ENCODE results near the gene MED14. TPM values are rescaled to one million over a fixed set of nuclear protein-coding genes. Genes with fewer than 3 reads are reported as not detected.

The MED14 gene
- total RNA-seq, 4 donors from 2014 or later = 21.6 to 37.6 (median 28.9) TPM

DNA sequence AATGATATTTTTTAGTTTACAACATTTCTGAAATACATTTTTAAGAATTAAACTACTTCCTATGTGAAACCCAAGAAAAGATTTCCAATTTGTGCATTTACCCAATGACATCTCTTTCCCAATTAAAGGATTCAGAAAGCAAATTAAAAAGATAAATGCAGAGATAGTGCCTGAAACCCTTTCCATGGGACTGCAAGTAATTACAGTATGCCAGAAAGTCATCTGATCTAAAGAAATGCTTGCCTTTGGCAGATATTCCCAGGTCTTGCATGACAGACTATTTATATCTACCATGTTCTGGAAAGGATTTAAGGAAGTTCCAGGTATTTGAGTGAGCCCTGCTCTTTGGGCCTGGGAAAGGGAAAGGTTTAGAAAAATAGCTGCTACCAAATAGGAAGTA lies 46.4 kb downstream of the MED14 start:
- Histone ChIP-seq H3K27me3 (no peaks in the 10 kb centered on the region), H3K9me3 (no peaks in the 10 kb centered on the region), H3K36me3 (peaks cover 7 to 67% (median 8%) of the 10 kb centered on the region in 3 donors), H3K4me1 (no peaks in the 10 kb centered on the region), H3K4me3 (no peak overlapping the region), H3K27ac (no peak overlapping the region)
- no peak for DNase-seq
- intact Hi-C loops (cut with DNase I) = no loop called here
- TF ChIP-seq POLR2A (IDR thresholded peaks at IDR 0.05) = no peak
- TF ChIP-seq, protein P1, sequence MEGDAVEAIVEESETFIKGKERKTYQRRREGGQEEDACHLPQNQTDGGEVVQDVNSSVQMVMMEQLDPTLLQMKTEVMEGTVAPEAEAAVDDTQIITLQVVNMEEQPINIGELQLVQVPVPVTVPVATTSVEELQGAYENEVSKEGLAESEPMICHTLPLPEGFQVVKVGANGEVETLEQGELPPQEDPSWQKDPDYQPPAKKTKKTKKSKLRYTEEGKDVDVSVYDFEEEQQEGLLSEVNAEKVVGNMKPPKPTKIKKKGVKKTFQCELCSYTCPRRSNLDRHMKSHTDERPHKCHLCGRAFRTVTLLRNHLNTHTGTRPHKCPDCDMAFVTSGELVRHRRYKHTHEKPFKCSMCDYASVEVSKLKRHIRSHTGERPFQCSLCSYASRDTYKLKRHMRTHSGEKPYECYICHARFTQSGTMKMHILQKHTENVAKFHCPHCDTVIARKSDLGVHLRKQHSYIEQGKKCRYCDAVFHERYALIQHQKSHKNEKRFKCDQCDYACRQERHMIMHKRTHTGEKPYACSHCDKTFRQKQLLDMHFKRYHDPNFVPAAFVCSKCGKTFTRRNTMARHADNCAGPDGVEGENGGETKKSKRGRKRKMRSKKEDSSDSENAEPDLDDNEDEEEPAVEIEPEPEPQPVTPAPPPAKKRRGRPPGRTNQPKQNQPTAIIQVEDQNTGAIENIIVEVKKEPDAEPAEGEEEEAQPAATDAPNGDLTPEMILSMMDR (IDR thresholded peaks at IDR 0.05) = no peak

DNA sequence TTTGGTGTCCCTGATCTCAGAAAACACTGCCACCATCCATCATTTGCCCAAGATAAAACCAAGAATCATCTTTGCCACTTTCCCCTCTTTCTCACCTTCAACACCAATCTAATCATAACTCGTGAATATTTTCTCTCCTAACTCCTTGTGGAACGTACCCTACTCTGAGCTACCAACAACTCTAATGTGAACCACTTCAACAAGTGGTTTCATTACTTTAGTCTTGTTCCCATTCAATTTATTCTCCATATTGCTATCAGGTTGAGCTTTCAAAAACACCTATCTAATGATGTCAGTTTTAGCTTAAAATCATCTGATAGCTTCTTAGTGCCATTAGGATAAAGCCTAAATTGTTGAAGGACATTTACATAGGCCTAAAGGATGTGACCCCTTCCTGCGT lies 48.2 kb downstream of the MED14 start:
- TF ChIP-seq, protein P1 (IDR thresholded peaks at IDR 0.05) = no peak
- TF ChIP-seq POLR2A (IDR thresholded peaks at IDR 0.05) = no peak
- H3K9me3 ChIP-seq = no peaks in the 10 kb centered on the region
- no peaks in the 10 kb centered on the region for H3K27me3 ChIP-seq
- no peak overlapping the region for H3K4me3 ChIP-seq
- H3K27ac ChIP-seq = no peak overlapping the region
- no peak for DNase-seq
- peaks cover 4 to 64% (median 7%) of the 10 kb centered on the region in 3 donors for H3K36me3 ChIP-seq
- H3K4me1 ChIP-seq = no peaks in the 10 kb centered on the region
- 92 to 96% methylated on average over 3 of the region's 3 CpGs for WGBS, 2 donors
- intact Hi-C loops (cut with DNase I) = no loop called here

DNA sequence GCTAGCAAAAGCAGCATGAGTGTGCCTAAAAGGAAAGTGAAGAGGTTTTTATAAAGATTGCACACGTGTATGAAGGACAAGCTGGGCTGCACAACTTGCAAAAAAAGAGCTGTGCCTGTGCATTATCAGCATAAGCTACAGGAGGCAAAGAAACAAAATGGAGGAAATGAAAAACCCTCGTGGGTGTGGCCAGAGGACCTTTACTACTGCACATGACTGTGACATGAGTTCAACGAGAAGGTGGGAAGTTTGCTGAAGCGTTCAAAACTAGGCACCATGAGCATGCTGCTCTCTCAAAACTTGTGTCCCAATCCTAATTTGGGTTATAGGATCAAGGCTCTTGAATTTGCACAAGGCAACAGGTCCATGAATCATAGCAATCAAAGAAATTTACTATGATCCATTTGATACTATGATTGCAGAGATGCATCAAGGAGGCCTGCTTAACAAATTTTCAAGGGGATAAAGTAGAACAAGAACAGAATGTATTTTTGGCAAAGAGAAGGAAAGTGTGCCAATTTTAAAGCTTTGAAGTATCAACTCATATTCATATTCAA lies 49.9 kb downstream of the MED14 start:
- intact Hi-C loops (cut with DNase I) = no loop called here
- no peak for TF ChIP-seq POLR2A (IDR thresholded peaks at IDR 0.05)
- TF ChIP-seq, protein P1 (IDR thresholded peaks at IDR 0.05) = no peak
- Histone ChIP-seq H3K27ac (no peak overlapping the region), H3K9me3 (no peaks in the 10 kb centered on the region), H3K4me3 (no peak overlapping the region), H3K36me3 (peaks cover 0 to 64% (median 7%) of the 10 kb centered on the region in 3 donors), H3K4me1 (no peaks in the 10 kb centered on the region), H3K27me3 (no peaks in the 10 kb centered on the region)
- no peak for DNase-seq
- 56 to 62% methylated on average over 3 to 4 of the region's 4 CpGs for WGBS, 2 donors

DNA sequence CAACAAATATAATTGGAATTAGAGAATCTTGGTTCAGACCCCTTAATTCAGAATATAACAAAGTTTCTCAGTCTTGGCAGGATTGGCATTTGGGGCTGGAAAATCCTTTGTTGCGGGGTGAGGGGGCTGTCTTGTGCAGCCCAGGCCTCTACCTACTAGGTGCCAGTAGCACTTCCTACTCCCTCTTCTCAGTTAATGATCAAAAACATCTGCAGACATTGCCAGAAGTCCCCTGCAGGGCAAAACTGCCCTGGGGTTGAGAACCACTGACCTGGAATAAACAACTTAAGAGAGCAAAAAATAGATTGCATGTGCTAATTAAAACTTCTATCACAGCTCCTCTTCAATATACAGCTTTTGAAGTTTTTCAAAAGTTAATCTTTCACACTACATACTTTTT lies 51.2 kb downstream of the MED14 start:
- intact Hi-C loops (cut with DNase I) = no loop called here
- H3K4me3 ChIP-seq = no peak overlapping the region
- 89 to 100% methylated on average over 1 of the region's 1 CpG for WGBS, 2 donors
- no peak for TF ChIP-seq POLR2A (IDR thresholded peaks at IDR 0.05)
- TF ChIP-seq, protein P1 (IDR thresholded peaks at IDR 0.05) = no peak
- H3K36me3 ChIP-seq = peaks cover 0 to 64% (median 3%) of the 10 kb centered on the region in 3 donors
- no peak for DNase-seq
- no peaks in the 10 kb centered on the region for H3K27me3 ChIP-seq
- H3K9me3 ChIP-seq = no peaks in the 10 kb centered on the region
- no peaks in the 10 kb centered on the region for H3K4me1 ChIP-seq
- no peak overlapping the region for H3K27ac ChIP-seq

DNA sequence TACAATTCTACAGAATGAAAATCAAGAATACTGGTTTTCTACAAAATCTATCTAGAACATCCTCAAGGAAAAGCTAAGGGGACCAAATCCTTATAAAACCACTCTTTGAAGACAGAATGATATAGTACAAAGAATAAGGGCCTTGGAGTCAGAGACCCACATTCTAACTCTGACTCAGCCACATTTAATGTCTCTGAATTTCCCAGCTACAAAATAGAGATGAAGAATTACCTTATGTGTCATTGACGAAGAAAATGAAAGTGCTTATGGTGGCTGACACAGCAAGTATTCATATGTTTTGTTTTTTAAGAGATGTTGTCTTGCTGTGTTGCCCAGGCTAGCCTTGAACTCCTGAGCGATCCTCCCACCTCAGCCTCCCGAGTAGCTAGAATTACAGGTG lies 52.1 kb downstream of the MED14 start:
- 90 to 92% methylated on average over 3 of the region's 3 CpGs for WGBS, 2 donors
- Histone ChIP-seq H3K4me1 (no peaks in the 10 kb centered on the region), H3K9me3 (no peaks in the 10 kb centered on the region), H3K4me3 (no peak overlapping the region), H3K27ac (no peak overlapping the region), H3K36me3 (peaks cover 0 to 64% (median 0%) of the 10 kb centered on the region in 3 donors), H3K27me3 (no peaks in the 10 kb centered on the region)
- TF ChIP-seq, protein P1 (IDR thresholded peaks at IDR 0.05) = no peak
- no peak for TF ChIP-seq POLR2A (IDR thresholded peaks at IDR 0.05)
- DNase-seq = no peak
- intact Hi-C loops (cut with DNase I) = no loop called here

All from esophagus squamous epithelium (tissue), 5 donors.